ENCODE results near the gene DEF6. TPM values are rescaled to one million over a fixed set of nuclear protein-coding genes. Genes with fewer than 3 reads are reported as not detected.

Gene DEF6
- total and polyA plus RNA-seq, 7 donors = 0.43 to 1.6 (median 0.69) TPM

DNA sequence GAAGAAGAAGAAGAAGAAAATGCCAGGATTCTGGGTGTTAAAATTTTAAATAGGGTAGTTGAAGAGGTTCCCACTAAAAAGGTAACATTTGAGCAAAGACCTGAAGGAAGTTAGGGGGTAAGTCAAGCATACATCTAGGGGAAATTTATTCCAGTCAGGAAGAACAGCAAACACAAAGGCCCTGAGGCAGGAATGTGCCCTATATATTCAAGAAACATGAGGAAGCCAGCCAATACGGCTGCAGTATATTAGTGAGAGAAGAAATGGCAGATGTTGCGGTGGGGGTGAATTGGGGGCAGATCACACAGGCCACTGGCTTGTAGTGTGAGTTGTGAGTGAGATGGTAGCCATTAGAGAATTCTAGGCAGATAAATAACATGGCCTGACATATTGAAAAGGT is 32.1 kb upstream of the DEF6 start:
- Histone ChIP-seq H3K27ac (peak overlapping the region; percentile 99), H3K27me3 (ENCODE audit: insufficient read depth in 3 of 3, low read length in 2 of 3) (no peaks in the 10 kb centered on the region), H3K9me3 (no peaks in the 10 kb centered on the region), H3K4me1 (peaks cover 51% of the 10 kb centered on the region), H3K4me3 (no peak overlapping the region), H3K36me3 (ENCODE audit: insufficient read depth in 1 of 2, low read depth in 1 of 2) (no peaks in the 10 kb centered on the region)
- intact Hi-C loops (cut with DNase I) = no loop called here
- peak; percentile 5 to 9 (median 7) for ATAC-seq
- TF ChIP-seq, protein P1, sequence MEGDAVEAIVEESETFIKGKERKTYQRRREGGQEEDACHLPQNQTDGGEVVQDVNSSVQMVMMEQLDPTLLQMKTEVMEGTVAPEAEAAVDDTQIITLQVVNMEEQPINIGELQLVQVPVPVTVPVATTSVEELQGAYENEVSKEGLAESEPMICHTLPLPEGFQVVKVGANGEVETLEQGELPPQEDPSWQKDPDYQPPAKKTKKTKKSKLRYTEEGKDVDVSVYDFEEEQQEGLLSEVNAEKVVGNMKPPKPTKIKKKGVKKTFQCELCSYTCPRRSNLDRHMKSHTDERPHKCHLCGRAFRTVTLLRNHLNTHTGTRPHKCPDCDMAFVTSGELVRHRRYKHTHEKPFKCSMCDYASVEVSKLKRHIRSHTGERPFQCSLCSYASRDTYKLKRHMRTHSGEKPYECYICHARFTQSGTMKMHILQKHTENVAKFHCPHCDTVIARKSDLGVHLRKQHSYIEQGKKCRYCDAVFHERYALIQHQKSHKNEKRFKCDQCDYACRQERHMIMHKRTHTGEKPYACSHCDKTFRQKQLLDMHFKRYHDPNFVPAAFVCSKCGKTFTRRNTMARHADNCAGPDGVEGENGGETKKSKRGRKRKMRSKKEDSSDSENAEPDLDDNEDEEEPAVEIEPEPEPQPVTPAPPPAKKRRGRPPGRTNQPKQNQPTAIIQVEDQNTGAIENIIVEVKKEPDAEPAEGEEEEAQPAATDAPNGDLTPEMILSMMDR (IDR thresholded peaks at IDR 0.05) = no peak
- DNase-seq = no peak
- 45 to 80% (median 50%) methylated on average over 2 of the region's 2 CpGs for WGBS, 3 donors

- no peak for ATAC-seq
Observed at GRCh38 chr6:35267446-35267845, 30.2 kb upstream of the DEF6 start.

GRCh38 chr6:35267897-35268296 is 29.7 kb upstream of the DEF6 start:
- no peak for DNase-seq
- Histone ChIP-seq H3K27me3 (ENCODE audit: insufficient read depth in 3 of 3, low read length in 2 of 3) (no peaks in the 10 kb centered on the region), H3K4me3 (no peak overlapping the region), H3K4me1 (peaks cover 42% of the 10 kb centered on the region), H3K9me3 (no peaks in the 10 kb centered on the region), H3K36me3 (ENCODE audit: insufficient read depth in 1 of 2, low read depth in 1 of 2) (peaks cover 0 to 5% of the 10 kb centered on the region in 2 donors), H3K27ac (peak overlapping the region; percentile 99)
- TF ChIP-seq, protein P1 (IDR thresholded peaks at IDR 0.05) = no peak
- intact Hi-C loops (cut with DNase I) = no loop called here
- WGBS, 3 donors = 45 to 55% (median 47%) methylated on average over 2 of the region's 2 CpGs
- no peak for ATAC-seq

More at GRCh38 chr6:35267446-35267845, 30.2 kb upstream of the DEF6 start:
- TF ChIP-seq, protein P1 (IDR thresholded peaks at IDR 0.05) = no peak
- H3K36me3 ChIP-seq (ENCODE audit: insufficient read depth in 1 of 2, low read depth in 1 of 2) = peaks cover 0 to 5% of the 10 kb centered on the region in 2 donors
- no peak overlapping the region for H3K4me3 ChIP-seq
- H3K27me3 ChIP-seq (ENCODE audit: insufficient read depth in 3 of 3, low read length in 2 of 3) = no peaks in the 10 kb centered on the region
- no peaks in the 10 kb centered on the region for H3K9me3 ChIP-seq
- WGBS, 3 donors = 55 to 89% (median 71%) methylated on average over 8 of the region's 8 CpGs
- peak overlapping the region; percentile 99 for H3K27ac ChIP-seq
- no peak for DNase-seq
- intact Hi-C loops (cut with DNase I) = no loop called here
- peaks cover 46% of the 10 kb centered on the region for H3K4me1 ChIP-seq

GRCh38 chr6:35272005-35272404 is 25.6 kb upstream of the DEF6 start:
- no peaks in the 10 kb centered on the region for H3K9me3 ChIP-seq

More at GRCh38 chr6:35272005-35272404, 25.6 kb upstream of the DEF6 start:
- no peak for DNase-seq
- Histone ChIP-seq H3K27me3 (ENCODE audit: insufficient read depth in 3 of 3, low read length in 2 of 3) (no peaks in the 10 kb centered on the region), H3K4me1 (peaks cover 31% of the 10 kb centered on the region), H3K4me3 (no peak overlapping the region), H3K27ac (no peak overlapping the region), H3K36me3 (ENCODE audit: insufficient read depth in 1 of 2, low read depth in 1 of 2) (peaks cover 0 to 5% of the 10 kb centered on the region in 2 donors)
- intact Hi-C loops (cut with DNase I) = no loop called here
- TF ChIP-seq, protein P1 (IDR thresholded peaks at IDR 0.05) = no peak
- 92 to 96% (median 95%) methylated on average over 2 of the region's 2 CpGs for WGBS, 3 donors
- ATAC-seq = no peak

Data from psoas muscle (tissue), 8 donors.